SK-N-SH (cell line): ENCODE data around the gene PEA15. TPM values are rescaled to one million over a fixed set of nuclear protein-coding genes. Genes with fewer than 3 reads are reported as not detected.

Experiments
- CTCF ChIA-PET: fragments of 300-600, 350-600 bp; formaldehyde crosslinking; extraction: SDS; loops from one replicate; lab custom pipeline; 2021; lab: Yijun Ruan, JAX
- POLR2A ChIA-PET: fragments of 350-600 bp; sonication (Branson Sonifier 250); formaldehyde crosslinking; extraction: SDS; loops from one replicate; lab custom pipeline; 2020; ENCODE audit warnings: antibody characterized with exemption, inconsistent platforms; lab: Yijun Ruan, JAX
- DNase-seq: peaks from one replicate; pipeline ENCODE4 v3.0.0; 2012
- H2AFZ ChIP-seq: fragments of 200-600 bp; sonication (generic); 2 replicates; pipeline ENCODE4 v1.8.1; 2016; ENCODE audit warnings: antibody characterized with exemption, mild to moderate bottlenecking, low read depth
- H3F3A ChIP-seq: fragments of 200-600 bp; sonication (generic); replicated peaks from 2 replicates; pipeline ENCODE3; 2016; ENCODE audit warnings: antibody characterized with exemption, mild to moderate bottlenecking; ENCODE audit not compliant: insufficient read depth
- H3K27ac ChIP-seq, 2 experiments: fragments of 200-500 bp in 1 of 2; fragments of 200-600 bp in 1 of 2; sonication (Bioruptor generic) in 1 of 2; sonication (generic), shearing (Covaris generic) in 1 of 2; 2 replicates each; pipeline versions ENCODE4 v1.5.1 to v1.6.1; 2014 to 2016; ENCODE audit warnings: low read depth in 2 of 2, inconsistent platforms in 1 of 2, low read length in 1 of 2, mild to moderate bottlenecking in 1 of 2, mixed read lengths in 1 of 2
- H3K27me3 ChIP-seq: fragments of 200-600 bp; sonication (generic), shearing (Covaris generic); 2 replicates; pipeline ENCODE4 v1.6.1; 2016; ENCODE audit warnings: mixed run types; ENCODE audit not compliant: insufficient read depth
- H3K36me3 ChIP-seq, 2 experiments: fragments of 200-500 bp in 1 of 2; fragments of 200-600 bp in 1 of 2; sonication (Bioruptor generic) in 1 of 2; sonication (generic) in 1 of 2; replicated peaks in 1 of 2; 2 replicates each; pipeline versions ENCODE3 to v1.5.1; 2014 to 2016; ENCODE audit warnings: low read length in 1 of 2, mild to moderate bottlenecking in 1 of 2; ENCODE audit not compliant: insufficient read depth in 2 of 2, control insufficient read depth in 1 of 2
- H3K4me1 ChIP-seq, 2 experiments: fragments of 200-500 bp in 1 of 2; fragments of 200-600 bp in 1 of 2; sonication (Bioruptor generic) in 1 of 2; sonication (generic), shearing (Covaris generic) in 1 of 2; 2 replicates each; pipeline versions ENCODE4 v1.5.1 to v1.6.1; 2014 to 2016; ENCODE audit warnings: low read depth in 1 of 2, low read length in 1 of 2, mixed run types in 1 of 2; ENCODE audit not compliant: insufficient read depth in 2 of 2, control insufficient read depth in 1 of 2
- H3K4me2 ChIP-seq: fragments of 200-600 bp; sonication (generic), shearing (Covaris generic); 2 replicates; pipeline ENCODE4 v1.6.1; 2017; ENCODE audit warnings: mixed run types
- H3K4me3 ChIP-seq, 2 experiments: fragments of 200-500 bp in 1 of 2; fragments of 200-600 bp in 1 of 2; sonication (Bioruptor generic) in 1 of 2; sonication (generic), shearing (Covaris generic) in 1 of 2; 2 replicates each; pipeline versions ENCODE4 v1.5.1 to v1.8.1; 2014 to 2016; ENCODE audit warnings: low read depth in 2 of 2, inconsistent platforms in 1 of 2, low read length in 1 of 2, mild to moderate bottlenecking in 1 of 2, mixed read lengths in 1 of 2, moderate library complexity in 1 of 2
- H3K79me2 ChIP-seq: fragments of 200-600 bp; sonication (generic); 2 replicates; pipeline ENCODE4 v1.8.1; 2017; ENCODE audit warnings: mild to moderate bottlenecking; ENCODE audit not compliant: insufficient read depth
- H3K9ac ChIP-seq: fragments of 200-600 bp; sonication (generic); 2 replicates; pipeline ENCODE4 v1.6.1; 2017; ENCODE audit warnings: mixed run types
- H3K9me2 ChIP-seq: fragments of 200-600 bp; sonication (generic); 2 replicates; pipeline ENCODE4 v1.6.1; 2017; ENCODE audit warnings: mixed run types
- H3K9me3 ChIP-seq: fragments of 200-600 bp; sonication (generic); 2 replicates; pipeline ENCODE4 v1.6.1; 2017; ENCODE audit warnings: mixed run types, mild to moderate bottlenecking, moderate library complexity
- H4K20me1 ChIP-seq: fragments of 200-600 bp; sonication (generic); 2 replicates; pipeline ENCODE4 v1.6.1; 2017; ENCODE audit warnings: mild to moderate bottlenecking, mixed run types; ENCODE audit not compliant: insufficient read depth
- ELF1 ChIP-seq: IDR thresholded peaks from 2 replicates; pipeline ENCODE4 v1.4.0; 2012
- EZH2phosphoT487 ChIP-seq: fragments of 200-600 bp; sonication (generic); IDR thresholded peaks from 2 replicates; pipeline ENCODE4 v1.6.1; 2017; ENCODE audit warnings: low read depth, mixed run types, mild to moderate bottlenecking, antibody characterized with exemption, moderate library complexity, borderline replicate concordance
- FOSL2 ChIP-seq: IDR thresholded peaks from 2 replicates; pipeline ENCODE4 v1.4.0; 2012; ENCODE audit warnings: low read depth, mild to moderate bottlenecking, moderate library complexity, borderline replicate concordance
- FOXJ3 ChIP-seq: sonication (generic); formaldehyde crosslinking; IDR thresholded peaks from 2 replicates; pipeline ENCODE4 v1.5.1; 2020; ENCODE audit warnings: mild to moderate bottlenecking, missing genetic modification reagents
- JUND ChIP-seq: IDR thresholded peaks from 2 replicates; pipeline ENCODE4 v1.4.0; 2012
- MEF2A ChIP-seq: IDR thresholded peaks from 2 replicates; pipeline ENCODE4 v1.4.0; 2012; ENCODE audit warnings: low read depth, borderline replicate concordance
- POLR2AphosphoS5 ChIP-seq: IDR thresholded peaks from 2 replicates; pipeline ENCODE4 v1.6.1; 2012; ENCODE audit warnings: low read depth, low read length
- RCOR1 ChIP-seq: fragments of 150-350 bp; IDR thresholded peaks from 2 replicates; pipeline ENCODE4 v1.6.1; 2017; ENCODE audit warnings: antibody characterized with exemption, low read length
- RFX5 ChIP-seq: IDR thresholded peaks from 2 replicates; pipeline ENCODE4 v1.6.1; 2012; ENCODE audit warnings: mild to moderate bottlenecking, improper control_type of control experiment, low read length
- RXRA ChIP-seq: IDR thresholded peaks from 2 replicates; pipeline ENCODE4 v1.4.0; 2012; ENCODE audit warnings: low read depth, mild to moderate bottlenecking, borderline replicate concordance
- SIN3A ChIP-seq: IDR thresholded peaks from 2 replicates; pipeline ENCODE4 v1.6.1; 2012; ENCODE audit warnings: low read depth, mild to moderate bottlenecking, low read length, moderate library complexity, borderline replicate concordance
- TAF1 ChIP-seq: IDR thresholded peaks from 2 replicates; pipeline ENCODE4 v1.6.1; 2012; ENCODE audit warnings: low read depth, mild to moderate bottlenecking, low read length, moderate library complexity, borderline replicate concordance
- YY1 ChIP-seq: IDR thresholded peaks from 2 replicates; pipeline ENCODE4 v1.4.0; 2012; ENCODE audit warnings: low read depth, mild to moderate bottlenecking
- polyA plus RNA-seq, 3 experiments: library from polyadenylated mRNA; depleted of rRNA; stranded (reverse); fragments of >200 nt; gene quantifications; 2 replicates each; pipeline ENCODE4 v1.2.3, GENCODE V29; 2012
- TF ChIP-seq, protein P1 (sequence below): IDR thresholded peaks from 2 replicates; pipeline ENCODE4 v1.6.1; 2012; ENCODE audit warnings: mild to moderate bottlenecking, low read depth, low read length, moderate library complexity
- TF ChIP-seq, protein P2 (sequence below): fragments of 150-350 bp; IDR thresholded peaks from 2 replicates; pipeline ENCODE4 v1.6.1; 2016; ENCODE audit warnings: mild to moderate bottlenecking, low read depth, low read length
- TF ChIP-seq, protein P3 (sequence below): IDR thresholded peaks from 2 replicates; pipeline ENCODE4 v1.4.0; 2012; ENCODE audit warnings: low read depth, borderline replicate concordance
- TF ChIP-seq, protein P4 (sequence below): IDR thresholded peaks from 2 replicates; pipeline ENCODE4 v1.4.0; 2012; ENCODE audit warnings: low read depth
- TF ChIP-seq, protein P5 (sequence below): IDR thresholded peaks from 2 replicates; pipeline ENCODE4; 2012
- TF ChIP-seq, protein P6 (sequence below): fragments of 150-350 bp; IDR thresholded peaks from 2 replicates; pipeline ENCODE4 v1.6.1; 2017; ENCODE audit warnings: antibody characterized with exemption, low read length, low read depth, borderline replicate concordance
- TF ChIP-seq, protein P7 (sequence below): IDR thresholded peaks from 2 replicates; pipeline ENCODE4 v1.4.0; 2012; ENCODE audit warnings: low read depth, borderline replicate concordance

PEA15 gene
- polyA plus RNA-seq, 1 of the 3 experiments (the other 2 are of a cell fraction), result 322 TPM

DNA sequence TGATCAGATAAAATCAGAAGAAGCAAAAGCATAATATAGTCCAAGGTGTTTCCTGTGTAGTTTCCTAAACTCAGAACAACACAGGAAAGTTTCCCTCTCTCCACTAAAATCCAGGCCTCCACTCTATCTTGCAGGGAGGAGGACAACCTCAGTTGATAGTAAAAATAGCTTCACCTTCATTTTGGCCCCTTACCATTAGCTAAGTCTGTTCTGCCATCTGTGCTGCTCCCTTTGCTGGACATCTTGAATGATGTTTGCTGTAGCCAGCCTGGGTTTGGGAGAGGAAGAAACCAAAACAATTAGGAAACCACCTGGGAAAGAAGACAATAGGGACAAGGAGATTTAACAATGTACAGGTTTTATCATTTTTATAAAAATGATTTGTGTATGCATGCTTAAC is 38.6 kb downstream of the PEA15 start:
- ChIA-PET CTCF (interaction anchor here (0.7 to 26.9 kb wide), 11 partner anchors 8 to 237 kb away, joined by 3 to 293 read pairs (median 4); partner anchors contain the start of genes CASQ1 and PEX19), POLR2A (interaction anchor here (0.6 kb wide), 1 partner anchor 138 kb away, joined by 3 read pairs; no protein-coding TSS in a partner anchor)
- Histone ChIP-seq H3K9ac (no peak overlapping the region), H3K27ac (no peak overlapping the region), H3K4me3 (no peak overlapping the region), H3K27me3 (no peaks in the 10 kb centered on the region), H2AFZ (no peak overlapping the region), H4K20me1 (peaks cover 32% of the 10 kb centered on the region), H3K9me3 (no peaks in the 10 kb centered on the region), H3K4me2 (no peak overlapping the region), H3K79me2 (peaks cover 66% of the 10 kb centered on the region), H3F3A (no peaks in the 10 kb centered on the region), H3K9me2 (no peaks in the 10 kb centered on the region), H3K4me1 (peaks cover 0 to 8% of the 10 kb centered on the region in 2 experiments; a peak in 1 of 4 replicates), H3K36me3 (peaks cover 42 to 44% of the 10 kb centered on the region in 2 experiments)
- DNase-seq, result no peak
- no peak for TF ChIP-seq SIN3A
- no peak for TF ChIP-seq RCOR1
- TF ChIP-seq, protein P1, sequence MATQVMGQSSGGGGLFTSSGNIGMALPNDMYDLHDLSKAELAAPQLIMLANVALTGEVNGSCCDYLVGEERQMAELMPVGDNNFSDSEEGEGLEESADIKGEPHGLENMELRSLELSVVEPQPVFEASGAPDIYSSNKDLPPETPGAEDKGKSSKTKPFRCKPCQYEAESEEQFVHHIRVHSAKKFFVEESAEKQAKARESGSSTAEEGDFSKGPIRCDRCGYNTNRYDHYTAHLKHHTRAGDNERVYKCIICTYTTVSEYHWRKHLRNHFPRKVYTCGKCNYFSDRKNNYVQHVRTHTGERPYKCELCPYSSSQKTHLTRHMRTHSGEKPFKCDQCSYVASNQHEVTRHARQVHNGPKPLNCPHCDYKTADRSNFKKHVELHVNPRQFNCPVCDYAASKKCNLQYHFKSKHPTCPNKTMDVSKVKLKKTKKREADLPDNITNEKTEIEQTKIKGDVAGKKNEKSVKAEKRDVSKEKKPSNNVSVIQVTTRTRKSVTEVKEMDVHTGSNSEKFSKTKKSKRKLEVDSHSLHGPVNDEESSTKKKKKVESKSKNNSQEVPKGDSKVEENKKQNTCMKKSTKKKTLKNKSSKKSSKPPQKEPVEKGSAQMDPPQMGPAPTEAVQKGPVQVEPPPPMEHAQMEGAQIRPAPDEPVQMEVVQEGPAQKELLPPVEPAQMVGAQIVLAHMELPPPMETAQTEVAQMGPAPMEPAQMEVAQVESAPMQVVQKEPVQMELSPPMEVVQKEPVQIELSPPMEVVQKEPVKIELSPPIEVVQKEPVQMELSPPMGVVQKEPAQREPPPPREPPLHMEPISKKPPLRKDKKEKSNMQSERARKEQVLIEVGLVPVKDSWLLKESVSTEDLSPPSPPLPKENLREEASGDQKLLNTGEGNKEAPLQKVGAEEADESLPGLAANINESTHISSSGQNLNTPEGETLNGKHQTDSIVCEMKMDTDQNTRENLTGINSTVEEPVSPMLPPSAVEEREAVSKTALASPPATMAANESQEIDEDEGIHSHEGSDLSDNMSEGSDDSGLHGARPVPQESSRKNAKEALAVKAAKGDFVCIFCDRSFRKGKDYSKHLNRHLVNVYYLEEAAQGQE, result no peak
- no peak for TF ChIP-seq FOSL2
- no peak for TF ChIP-seq FOXJ3 (CRISPR knock-in tag)
- TF ChIP-seq JUND, result no peak
- TF ChIP-seq, protein P2, sequence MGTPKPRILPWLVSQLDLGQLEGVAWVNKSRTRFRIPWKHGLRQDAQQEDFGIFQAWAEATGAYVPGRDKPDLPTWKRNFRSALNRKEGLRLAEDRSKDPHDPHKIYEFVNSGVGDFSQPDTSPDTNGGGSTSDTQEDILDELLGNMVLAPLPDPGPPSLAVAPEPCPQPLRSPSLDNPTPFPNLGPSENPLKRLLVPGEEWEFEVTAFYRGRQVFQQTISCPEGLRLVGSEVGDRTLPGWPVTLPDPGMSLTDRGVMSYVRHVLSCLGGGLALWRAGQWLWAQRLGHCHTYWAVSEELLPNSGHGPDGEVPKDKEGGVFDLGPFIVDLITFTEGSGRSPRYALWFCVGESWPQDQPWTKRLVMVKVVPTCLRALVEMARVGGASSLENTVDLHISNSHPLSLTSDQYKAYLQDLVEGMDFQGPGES, result no peak
- TF ChIP-seq, protein P3, sequence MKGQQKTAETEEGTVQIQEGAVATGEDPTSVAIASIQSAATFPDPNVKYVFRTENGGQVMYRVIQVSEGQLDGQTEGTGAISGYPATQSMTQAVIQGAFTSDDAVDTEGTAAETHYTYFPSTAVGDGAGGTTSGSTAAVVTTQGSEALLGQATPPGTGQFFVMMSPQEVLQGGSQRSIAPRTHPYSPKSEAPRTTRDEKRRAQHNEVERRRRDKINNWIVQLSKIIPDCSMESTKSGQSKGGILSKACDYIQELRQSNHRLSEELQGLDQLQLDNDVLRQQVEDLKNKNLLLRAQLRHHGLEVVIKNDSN, result no peak
- no peak for TF ChIP-seq ELF1
- TF ChIP-seq, protein P4, sequence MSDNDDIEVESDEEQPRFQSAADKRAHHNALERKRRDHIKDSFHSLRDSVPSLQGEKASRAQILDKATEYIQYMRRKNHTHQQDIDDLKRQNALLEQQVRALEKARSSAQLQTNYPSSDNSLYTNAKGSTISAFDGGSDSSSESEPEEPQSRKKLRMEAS, result no peak
- TF ChIP-seq, protein P5, sequence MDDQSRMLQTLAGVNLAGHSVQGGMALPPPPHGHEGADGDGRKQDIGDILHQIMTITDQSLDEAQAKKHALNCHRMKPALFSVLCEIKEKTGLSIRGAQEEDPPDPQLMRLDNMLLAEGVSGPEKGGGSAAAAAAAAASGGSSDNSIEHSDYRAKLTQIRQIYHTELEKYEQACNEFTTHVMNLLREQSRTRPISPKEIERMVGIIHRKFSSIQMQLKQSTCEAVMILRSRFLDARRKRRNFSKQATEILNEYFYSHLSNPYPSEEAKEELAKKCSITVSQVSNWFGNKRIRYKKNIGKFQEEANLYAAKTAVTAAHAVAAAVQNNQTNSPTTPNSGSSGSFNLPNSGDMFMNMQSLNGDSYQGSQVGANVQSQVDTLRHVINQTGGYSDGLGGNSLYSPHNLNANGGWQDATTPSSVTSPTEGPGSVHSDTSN, result no peak
- no peak for TF ChIP-seq EZH2phosphoT487
- TF ChIP-seq YY1, result no peak
- TF ChIP-seq, protein P6, sequence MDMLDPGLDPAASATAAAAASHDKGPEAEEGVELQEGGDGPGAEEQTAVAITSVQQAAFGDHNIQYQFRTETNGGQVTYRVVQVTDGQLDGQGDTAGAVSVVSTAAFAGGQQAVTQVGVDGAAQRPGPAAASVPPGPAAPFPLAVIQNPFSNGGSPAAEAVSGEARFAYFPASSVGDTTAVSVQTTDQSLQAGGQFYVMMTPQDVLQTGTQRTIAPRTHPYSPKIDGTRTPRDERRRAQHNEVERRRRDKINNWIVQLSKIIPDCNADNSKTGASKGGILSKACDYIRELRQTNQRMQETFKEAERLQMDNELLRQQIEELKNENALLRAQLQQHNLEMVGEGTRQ, result no peak
- TF ChIP-seq POLR2AphosphoS5, result no peak
- TF ChIP-seq, protein P7, sequence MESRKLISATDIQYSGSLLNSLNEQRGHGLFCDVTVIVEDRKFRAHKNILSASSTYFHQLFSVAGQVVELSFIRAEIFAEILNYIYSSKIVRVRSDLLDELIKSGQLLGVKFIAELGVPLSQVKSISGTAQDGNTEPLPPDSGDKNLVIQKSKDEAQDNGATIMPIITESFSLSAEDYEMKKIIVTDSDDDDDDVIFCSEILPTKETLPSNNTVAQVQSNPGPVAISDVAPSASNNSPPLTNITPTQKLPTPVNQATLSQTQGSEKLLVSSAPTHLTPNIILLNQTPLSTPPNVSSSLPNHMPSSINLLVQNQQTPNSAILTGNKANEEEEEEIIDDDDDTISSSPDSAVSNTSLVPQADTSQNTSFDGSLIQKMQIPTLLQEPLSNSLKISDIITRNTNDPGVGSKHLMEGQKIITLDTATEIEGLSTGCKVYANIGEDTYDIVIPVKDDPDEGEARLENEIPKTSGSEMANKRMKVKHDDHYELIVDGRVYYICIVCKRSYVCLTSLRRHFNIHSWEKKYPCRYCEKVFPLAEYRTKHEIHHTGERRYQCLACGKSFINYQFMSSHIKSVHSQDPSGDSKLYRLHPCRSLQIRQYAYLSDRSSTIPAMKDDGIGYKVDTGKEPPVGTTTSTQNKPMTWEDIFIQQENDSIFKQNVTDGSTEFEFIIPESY, result no peak
- TF ChIP-seq TAF1, result no peak
- TF ChIP-seq RXRA, result no peak
- TF ChIP-seq MEF2A, result no peak
- TF ChIP-seq RFX5, result no peak
